Astrocyte (in vitro differentiated cells and primary cell): ENCODE results near the gene C2CD4A.

Experiments used
- EZH2 ChIP-seq: IDR thresholded peaks from 2 replicates; pipeline ENCODE4 v1.6.1; 2012; ENCODE audit warnings: mild to moderate bottlenecking, low read length, inconsistent platforms; ENCODE audit not compliant: insufficient read depth
- TF ChIP-seq, protein P1 (sequence below): IDR thresholded peaks from 2 replicates; pipeline ENCODE4 v1.5.1; 2011; ENCODE audit warnings: low read depth, mild to moderate bottlenecking, inconsistent platforms, low read length, moderate library complexity; ENCODE audit not compliant: insufficient read depth

- TF ChIP-seq, protein P1, sequence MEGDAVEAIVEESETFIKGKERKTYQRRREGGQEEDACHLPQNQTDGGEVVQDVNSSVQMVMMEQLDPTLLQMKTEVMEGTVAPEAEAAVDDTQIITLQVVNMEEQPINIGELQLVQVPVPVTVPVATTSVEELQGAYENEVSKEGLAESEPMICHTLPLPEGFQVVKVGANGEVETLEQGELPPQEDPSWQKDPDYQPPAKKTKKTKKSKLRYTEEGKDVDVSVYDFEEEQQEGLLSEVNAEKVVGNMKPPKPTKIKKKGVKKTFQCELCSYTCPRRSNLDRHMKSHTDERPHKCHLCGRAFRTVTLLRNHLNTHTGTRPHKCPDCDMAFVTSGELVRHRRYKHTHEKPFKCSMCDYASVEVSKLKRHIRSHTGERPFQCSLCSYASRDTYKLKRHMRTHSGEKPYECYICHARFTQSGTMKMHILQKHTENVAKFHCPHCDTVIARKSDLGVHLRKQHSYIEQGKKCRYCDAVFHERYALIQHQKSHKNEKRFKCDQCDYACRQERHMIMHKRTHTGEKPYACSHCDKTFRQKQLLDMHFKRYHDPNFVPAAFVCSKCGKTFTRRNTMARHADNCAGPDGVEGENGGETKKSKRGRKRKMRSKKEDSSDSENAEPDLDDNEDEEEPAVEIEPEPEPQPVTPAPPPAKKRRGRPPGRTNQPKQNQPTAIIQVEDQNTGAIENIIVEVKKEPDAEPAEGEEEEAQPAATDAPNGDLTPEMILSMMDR = no peak
- TF ChIP-seq EZH2 = peak; percentile 91
These were observed 769 bp downstream of the C2CD4A start for GRCh38 chr15:62067448-62068044.
